Measurements from ENCODE around the gene TFPI2.

DNA sequence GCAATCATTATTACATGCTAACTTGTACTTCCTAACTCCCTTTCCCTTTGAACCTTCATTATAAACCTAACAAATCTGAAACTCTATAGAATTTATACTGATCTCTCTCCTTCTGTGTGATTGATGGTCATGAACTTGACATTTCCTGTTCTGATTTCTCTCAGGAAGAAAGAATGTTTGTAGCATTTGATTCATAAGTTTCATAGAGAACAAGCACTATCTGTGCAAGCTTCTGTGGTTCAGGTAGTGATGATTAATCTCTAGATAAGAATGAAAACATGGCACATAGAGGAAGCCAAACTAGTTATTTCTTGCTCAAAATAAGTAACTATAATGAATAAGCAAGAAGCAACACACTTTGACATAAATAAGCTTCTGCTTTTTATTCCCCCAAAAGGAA lies 34.2 kb downstream of the TFPI2 start:
- TF ChIP-seq, protein P1, sequence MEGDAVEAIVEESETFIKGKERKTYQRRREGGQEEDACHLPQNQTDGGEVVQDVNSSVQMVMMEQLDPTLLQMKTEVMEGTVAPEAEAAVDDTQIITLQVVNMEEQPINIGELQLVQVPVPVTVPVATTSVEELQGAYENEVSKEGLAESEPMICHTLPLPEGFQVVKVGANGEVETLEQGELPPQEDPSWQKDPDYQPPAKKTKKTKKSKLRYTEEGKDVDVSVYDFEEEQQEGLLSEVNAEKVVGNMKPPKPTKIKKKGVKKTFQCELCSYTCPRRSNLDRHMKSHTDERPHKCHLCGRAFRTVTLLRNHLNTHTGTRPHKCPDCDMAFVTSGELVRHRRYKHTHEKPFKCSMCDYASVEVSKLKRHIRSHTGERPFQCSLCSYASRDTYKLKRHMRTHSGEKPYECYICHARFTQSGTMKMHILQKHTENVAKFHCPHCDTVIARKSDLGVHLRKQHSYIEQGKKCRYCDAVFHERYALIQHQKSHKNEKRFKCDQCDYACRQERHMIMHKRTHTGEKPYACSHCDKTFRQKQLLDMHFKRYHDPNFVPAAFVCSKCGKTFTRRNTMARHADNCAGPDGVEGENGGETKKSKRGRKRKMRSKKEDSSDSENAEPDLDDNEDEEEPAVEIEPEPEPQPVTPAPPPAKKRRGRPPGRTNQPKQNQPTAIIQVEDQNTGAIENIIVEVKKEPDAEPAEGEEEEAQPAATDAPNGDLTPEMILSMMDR (conservative IDR thresholded peaks at IDR 0.05; ENCODE audit: low read length), result no peak
- no peak for TF ChIP-seq EZH2phosphoT487 (IDR thresholded peaks at IDR 0.05; ENCODE audit: borderline replicate concordance, low read depth, low read length)

All from OCI-LY7 (cell line).